ENCODE results near the gene MCU. TPM values are rescaled to one million over a fixed set of nuclear protein-coding genes. Genes with fewer than 3 reads are reported as not detected.

Gene MCU
- total and polyA plus RNA-seq, 2 donors (not counting 1 experiment from before 2014, with no cell fraction given), result 11.7 to 21.1 TPM

DNA sequence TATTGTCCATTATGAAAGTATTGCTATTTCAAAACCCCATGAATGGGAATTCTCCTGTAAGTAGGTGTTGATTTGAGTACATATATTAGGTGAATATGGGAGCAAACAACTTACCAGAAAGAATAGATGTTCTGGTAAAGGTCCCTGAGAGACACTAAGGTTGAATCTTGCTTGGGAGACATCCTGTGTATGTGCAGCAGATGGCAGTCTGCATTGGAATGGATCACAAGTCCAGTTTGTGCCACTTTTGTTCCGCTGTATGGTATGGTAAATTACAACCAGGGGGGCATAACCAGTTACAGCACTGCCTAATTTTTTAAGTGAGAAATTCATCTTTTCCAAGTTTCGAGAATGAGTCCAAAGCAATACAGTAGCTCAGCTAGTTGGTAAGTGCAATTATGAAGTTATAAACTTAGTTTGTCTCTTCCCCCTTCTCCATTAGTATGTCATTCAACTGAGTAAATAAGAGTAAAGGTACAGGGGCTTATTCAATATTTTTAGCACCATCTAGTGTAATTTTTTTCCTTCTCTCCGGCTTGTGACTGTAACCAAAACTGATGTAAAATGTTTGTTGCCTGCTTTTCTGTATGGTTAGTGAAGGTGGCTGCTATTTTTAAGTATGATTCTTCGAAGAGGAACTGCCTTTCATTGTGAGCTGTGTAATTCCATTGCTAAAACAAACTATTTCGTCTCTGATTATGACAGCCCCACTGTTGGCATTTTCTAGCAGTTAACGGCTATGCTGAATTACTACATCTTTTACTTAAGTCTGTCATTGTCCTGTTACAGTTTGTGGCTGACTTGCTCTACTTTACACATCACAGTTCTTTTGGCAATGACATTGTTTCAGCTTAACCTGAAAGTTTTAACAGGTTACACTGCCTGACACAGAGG is 2.8 kb downstream of the MCU start:
- Histone ChIP-seq H3K4me1 (ENCODE audit: control insufficient read depth in 2 of 2, insufficient read depth in 2 of 2, low read length in 2 of 2) (peaks cover 28 to 33% of the 10 kb centered on the region in 2 donors), H4K20me1 (ENCODE audit: control insufficient read depth, insufficient read depth, low read length, poor library complexity, severe bottlenecking) (no peaks in the 10 kb centered on the region), H3K9me3 (ENCODE audit: control extremely low read depth in 1 of 3, control insufficient read depth in 2 of 3, insufficient read depth in 1 of 3, low read length in 2 of 3) (no peaks in the 10 kb centered on the region), H2AFZ (ENCODE audit: insufficient read depth, low read depth, low read length, poor library complexity, severe bottlenecking) (peak overlapping the region; percentile 52), H3K36me3 (replicated peaks in 1 of 2; ENCODE audit: control extremely low read depth in 1 of 2, control insufficient read depth in 1 of 2, extremely low read depth in 1 of 2, insufficient read depth in 2 of 2, low read length in 1 of 2) (no peaks in the 10 kb centered on the region), H3K9ac (ENCODE audit: low read length) (no peak overlapping the region), H3K79me2 (ENCODE audit: control insufficient read depth, insufficient read depth, low read length) (peaks cover 68% of the 10 kb centered on the region), H3K4me2 (replicated peaks; ENCODE audit: low read depth, low read length, poor library complexity, severe bottlenecking) (peak overlapping the region; percentile 73), H3K27me3 (replicated peaks in 1 of 4; ENCODE audit: control extremely low read depth in 1 of 4, control insufficient read depth in 3 of 4, insufficient read depth in 4 of 4, low read length in 3 of 4) (no peaks in the 10 kb centered on the region), H3K4me3 (ENCODE audit: control extremely low read depth in 1 of 5, extremely low read depth in 1 of 5, insufficient read depth in 1 of 5, low read depth in 2 of 5, low read length in 4 of 5) (no peak overlapping the region), H3K27ac (ENCODE audit: low read length in 2 of 2) (peak overlapping the region in 1 of 2 donors; percentile 32)
- peak overlapping the region; percentile 4 for H3K4me3 Mint-ChIP-seq
- intact Hi-C loops (cut with micrococcal nuclease), result loop anchor here (5.0 to 10.0 kb wide), 6 partner anchors 403 to 1317 kb away; partner anchors contain the start of genes ANAPC16, ASCC1, DDIT4 and DNAJC9
- peak; percentile 30 for DNase-seq
- no peak for ATAC-seq (ENCODE audit: low read depth)
- ChIA-PET POLR2A (no interaction called here), CTCF (interaction anchor here (1.5 kb wide), 1 partner anchor 139 kb away, joined by 9 read pairs; no protein-coding TSS in a partner anchor)
- 70% methylated on average over 2 of the region's 6 CpGs for WGBS (ENCODE audit: insufficient coverage)
- H3K27me3 Mint-ChIP-seq, result no peaks in the 10 kb centered on the region
- peaks cover 37% of the 10 kb centered on the region for H3K4me1 Mint-ChIP-seq
- no peak overlapping the region for H3K27ac Mint-ChIP-seq
- H3K9me3 Mint-ChIP-seq (ENCODE audit: insufficient read depth), result no peaks in the 10 kb centered on the region
- TF ChIP-seq, protein P1, sequence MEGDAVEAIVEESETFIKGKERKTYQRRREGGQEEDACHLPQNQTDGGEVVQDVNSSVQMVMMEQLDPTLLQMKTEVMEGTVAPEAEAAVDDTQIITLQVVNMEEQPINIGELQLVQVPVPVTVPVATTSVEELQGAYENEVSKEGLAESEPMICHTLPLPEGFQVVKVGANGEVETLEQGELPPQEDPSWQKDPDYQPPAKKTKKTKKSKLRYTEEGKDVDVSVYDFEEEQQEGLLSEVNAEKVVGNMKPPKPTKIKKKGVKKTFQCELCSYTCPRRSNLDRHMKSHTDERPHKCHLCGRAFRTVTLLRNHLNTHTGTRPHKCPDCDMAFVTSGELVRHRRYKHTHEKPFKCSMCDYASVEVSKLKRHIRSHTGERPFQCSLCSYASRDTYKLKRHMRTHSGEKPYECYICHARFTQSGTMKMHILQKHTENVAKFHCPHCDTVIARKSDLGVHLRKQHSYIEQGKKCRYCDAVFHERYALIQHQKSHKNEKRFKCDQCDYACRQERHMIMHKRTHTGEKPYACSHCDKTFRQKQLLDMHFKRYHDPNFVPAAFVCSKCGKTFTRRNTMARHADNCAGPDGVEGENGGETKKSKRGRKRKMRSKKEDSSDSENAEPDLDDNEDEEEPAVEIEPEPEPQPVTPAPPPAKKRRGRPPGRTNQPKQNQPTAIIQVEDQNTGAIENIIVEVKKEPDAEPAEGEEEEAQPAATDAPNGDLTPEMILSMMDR (IDR thresholded peaks at IDR 0.05), result no peak
- no peak for TF ChIP-seq EZH2 (IDR thresholded peaks at IDR 0.05; ENCODE audit: borderline replicate concordance, insufficient read depth, low read depth, low read length, poor library complexity, severe bottlenecking)

DNA sequence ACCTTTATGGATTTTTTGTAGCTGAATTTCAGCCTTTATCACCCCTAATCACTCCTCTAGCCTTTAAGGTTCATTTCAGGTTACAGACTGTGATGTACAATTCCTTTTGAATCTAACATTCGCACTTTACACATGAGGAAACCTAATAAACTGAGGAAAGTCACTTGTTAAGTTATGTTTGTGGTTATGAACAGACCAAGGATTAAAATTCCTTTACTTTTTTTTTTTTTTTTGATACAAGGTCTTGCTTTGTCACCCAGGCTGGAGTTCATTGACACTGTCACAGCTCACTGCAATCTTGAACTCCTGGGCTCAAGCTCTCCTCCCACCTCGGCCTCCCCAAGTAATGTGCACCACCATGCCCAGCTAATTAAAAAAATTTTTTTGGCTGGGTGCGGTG is 3.6 kb downstream of the MCU start:
- intact Hi-C loops (cut with micrococcal nuclease), result loop anchor here (10.0 kb wide), 1 partner anchor 841 kb away; the partner anchor contains the start of gene PSAP
- Histone ChIP-seq H3K9ac (ENCODE audit: low read length) (no peak overlapping the region), H3K27ac (ENCODE audit: low read length in 2 of 2) (peak overlapping the region in 1 of 2 donors; percentile 32)

More for the DNA sequence above, 3.6 kb downstream of the MCU start:
- no peak for ATAC-seq (ENCODE audit: low read depth)
- Histone ChIP-seq H2AFZ (ENCODE audit: insufficient read depth, low read depth, low read length, poor library complexity, severe bottlenecking) (peak overlapping the region; percentile 52), H3K36me3 (replicated peaks in 1 of 2; ENCODE audit: control extremely low read depth in 1 of 2, control insufficient read depth in 1 of 2, extremely low read depth in 1 of 2, insufficient read depth in 2 of 2, low read length in 1 of 2) (no peaks in the 10 kb centered on the region), H3K79me2 (ENCODE audit: control insufficient read depth, insufficient read depth, low read length) (peaks cover 75% of the 10 kb centered on the region), H3K4me3 (ENCODE audit: control extremely low read depth in 1 of 5, extremely low read depth in 1 of 5, insufficient read depth in 1 of 5, low read depth in 2 of 5, low read length in 4 of 5) (no peak overlapping the region), H4K20me1 (ENCODE audit: control insufficient read depth, insufficient read depth, low read length, poor library complexity, severe bottlenecking) (no peaks in the 10 kb centered on the region), H3K9me3 (ENCODE audit: control extremely low read depth in 1 of 3, control insufficient read depth in 2 of 3, insufficient read depth in 1 of 3, low read length in 2 of 3) (no peaks in the 10 kb centered on the region), H3K4me1 (ENCODE audit: control insufficient read depth in 2 of 2, insufficient read depth in 2 of 2, low read length in 2 of 2) (peaks cover 28 to 33% of the 10 kb centered on the region in 2 donors), H3K27me3 (replicated peaks in 1 of 4; ENCODE audit: control extremely low read depth in 1 of 4, control insufficient read depth in 3 of 4, insufficient read depth in 4 of 4, low read length in 3 of 4) (no peaks in the 10 kb centered on the region), H3K4me2 (replicated peaks; ENCODE audit: low read depth, low read length, poor library complexity, severe bottlenecking) (no peak overlapping the region)
- ChIA-PET POLR2A (no interaction called here), CTCF (interaction anchor here (1.5 kb wide), 1 partner anchor 138 kb away, joined by 9 read pairs; no protein-coding TSS in a partner anchor)
- no peaks in the 10 kb centered on the region for H3K27me3 Mint-ChIP-seq
- no peak overlapping the region for H3K27ac Mint-ChIP-seq
- no peaks in the 10 kb centered on the region for H3K9me3 Mint-ChIP-seq (ENCODE audit: insufficient read depth)
- TF ChIP-seq EZH2 (IDR thresholded peaks at IDR 0.05; ENCODE audit: borderline replicate concordance, insufficient read depth, low read depth, low read length, poor library complexity, severe bottlenecking), result no peak
- peaks cover 37% of the 10 kb centered on the region for H3K4me1 Mint-ChIP-seq
- WGBS (ENCODE audit: insufficient coverage), result 100% methylated on average over 1 of the region's 3 CpGs
- H3K4me3 Mint-ChIP-seq, result no peak overlapping the region
- DNase-seq, result no peak

Data from B cell (primary cell).